ENCODE measurements around the gene TMEM171.

The TMEM171 gene

GRCh38 chr5:73179730-73180129 lies 59.4 kb downstream of the TMEM171 start:
- H3K27me3 Mint-ChIP-seq: peaks cover 39% of the 10 kb centered on the region
- H3K4me3 Mint-ChIP-seq: no peak overlapping the region
- no peak overlapping the region for H3K27ac Mint-ChIP-seq
- H3K36me3 Mint-ChIP-seq: no peaks in the 10 kb centered on the region
- H3K4me1 Mint-ChIP-seq (ENCODE audit: low read depth): no peaks in the 10 kb centered on the region
- no peaks in the 10 kb centered on the region for H3K9me3 Mint-ChIP-seq (ENCODE audit: low read depth)

DNA sequence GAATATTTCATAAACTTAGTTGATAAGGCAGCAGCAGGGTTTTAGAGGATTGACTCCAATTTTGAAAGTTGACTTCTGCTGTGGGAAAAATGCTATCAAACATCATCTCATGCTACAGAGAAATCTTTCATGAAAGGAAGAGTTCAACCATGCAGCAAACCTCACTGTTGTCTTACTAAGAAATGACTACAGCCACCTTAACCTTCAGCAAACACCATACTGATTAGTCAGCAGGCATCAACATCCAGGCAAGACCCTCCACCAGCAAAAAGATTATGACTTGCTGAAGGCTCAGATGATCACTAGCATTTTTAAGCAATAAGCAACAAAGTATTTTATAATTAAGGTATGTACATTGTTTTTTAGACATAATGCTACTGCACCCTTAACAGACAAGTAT lies 60.2 kb downstream of the TMEM171 start:
- H3K4me1 Mint-ChIP-seq (ENCODE audit: low read depth): no peaks in the 10 kb centered on the region
- H3K36me3 Mint-ChIP-seq: peaks cover 2% of the 10 kb centered on the region
- peaks cover 41% of the 10 kb centered on the region for H3K27me3 Mint-ChIP-seq
- H3K4me3 Mint-ChIP-seq: no peak overlapping the region
- H3K9me3 Mint-ChIP-seq (ENCODE audit: low read depth): no peaks in the 10 kb centered on the region
- H3K27ac Mint-ChIP-seq: no peak overlapping the region
